WTC11 (cell line): ENCODE measurements around the gene GRM7. TPM values are rescaled to one million over a fixed set of nuclear protein-coding genes. Genes with fewer than 3 reads are reported as not detected.

Source experiments
- ATAC-seq: fragments of 200-7000 bp; cut with Tn5 transposase; 2 replicates; pipeline ENCODE4 v1.10.0; 2021; ENCODE audit warnings: mild to moderate bottlenecking, moderate library complexity
- CTCF ChIA-PET: fragments of 300-600 bp; sonication (Branson Sonifier 250); formaldehyde crosslinking; loops from one replicate; lab custom pipeline; 2021; ENCODE audit warnings: antibody characterized with exemption; lab: Charles Lee
- POLR2A ChIA-PET: fragments of 350-600 bp; sonication (Branson Sonifier 250); formaldehyde crosslinking; loops from one replicate; lab custom pipeline; 2021; ENCODE audit warnings: antibody characterized with exemption; lab: Charles Lee
- DNase-seq: peaks from one replicate; pipeline ENCODE4 v3.0.0; 2021; ENCODE audit warnings: low spot score
- H3K27ac Mint-ChIP-seq: 2 replicates; pipeline ENCODE4 v1.8.0; 2021; ENCODE audit warnings: mixed read lengths
- H3K27me3 Mint-ChIP-seq: 2 replicates; pipeline ENCODE4 v1.8.0; 2021; ENCODE audit warnings: low read depth, mild to moderate bottlenecking, moderate library complexity, mixed read lengths
- H3K36me3 Mint-ChIP-seq: 2 replicates; pipeline ENCODE4 v1.8.0; 2021; ENCODE audit warnings: mixed read lengths
- H3K4me1 Mint-ChIP-seq: 2 replicates; pipeline ENCODE4 v1.8.0; 2022; ENCODE audit warnings: mixed read lengths
- H3K4me3 Mint-ChIP-seq: 2 replicates; pipeline ENCODE4 v1.8.0; 2021; ENCODE audit warnings: mild to moderate bottlenecking, moderate library complexity, mixed read lengths
- H3K9me3 Mint-ChIP-seq: 2 replicates; pipeline ENCODE4 v1.8.0; 2021; ENCODE audit warnings: mixed read lengths
- E2F1 ChIP-seq: sonication (generic); formaldehyde crosslinking; IDR thresholded peaks from 2 replicates; pipeline ENCODE4 v1.8.0; 2022; ENCODE audit warnings: mild to moderate bottlenecking, missing genetic modification reagents
- IRF1 ChIP-seq: sonication (generic); formaldehyde crosslinking; IDR thresholded peaks from 2 replicates; pipeline ENCODE4 v1.8.0; 2023; ENCODE audit warnings: missing genetic modification reagents
- MAX ChIP-seq: sonication (generic); formaldehyde crosslinking; IDR thresholded peaks from 2 replicates; pipeline ENCODE4 v1.8.0; 2022; ENCODE audit warnings: mild to moderate bottlenecking, missing genetic modification reagents
- MYBL2 ChIP-seq: sonication (generic); formaldehyde crosslinking; IDR thresholded peaks from 2 replicates; pipeline ENCODE4 v1.8.1; 2023; ENCODE audit warnings: mild to moderate bottlenecking, moderate library complexity, missing genetic modification reagents
- NFATC4 ChIP-seq: fragments of 250-450 bp; sonication (Bioruptor Pico); IDR thresholded peaks from 2 replicates; pipeline ENCODE4 v1.9.0; 2021; ENCODE audit warnings: mild to moderate bottlenecking
- NFE2L1 ChIP-seq: sonication (generic); formaldehyde crosslinking; IDR thresholded peaks from 2 replicates; pipeline ENCODE4 v1.8.1; 2023; ENCODE audit warnings: missing genetic modification reagents
- TCF7 ChIP-seq: sonication (generic); formaldehyde crosslinking; IDR thresholded peaks from 2 replicates; pipeline ENCODE4 v1.8.0; 2022; ENCODE audit warnings: mild to moderate bottlenecking, low read depth, missing genetic modification reagents, moderate library complexity
- ZNF121 ChIP-seq: sonication (generic); formaldehyde crosslinking; IDR thresholded peaks from 2 replicates; pipeline ENCODE4 v1.8.0; 2023; ENCODE audit warnings: missing genetic modification reagents
- ZNF425 ChIP-seq: fragments of 250-450 bp; sonication (Bioruptor Pico); conservative IDR thresholded peaks from 2 replicates; pipeline ENCODE4 v1.9.0; 2021; ENCODE audit warnings: mild to moderate bottlenecking
- total RNA-seq: library from RNA; stranded (reverse); gene quantifications from 3 replicates; pipeline ENCODE4 v1.2.3, GENCODE V29; 2021
- TF ChIP-seq, protein P1 (sequence below): sonication (generic); formaldehyde crosslinking; IDR thresholded peaks from 2 replicates; pipeline ENCODE4 v1.8.0; 2023; ENCODE audit warnings: missing genetic modification reagents, mild to moderate bottlenecking, borderline replicate concordance

The GRM7 gene
- total RNA-seq, 1 experiment from 2014 or later, result 0.42 TPM

DNA sequence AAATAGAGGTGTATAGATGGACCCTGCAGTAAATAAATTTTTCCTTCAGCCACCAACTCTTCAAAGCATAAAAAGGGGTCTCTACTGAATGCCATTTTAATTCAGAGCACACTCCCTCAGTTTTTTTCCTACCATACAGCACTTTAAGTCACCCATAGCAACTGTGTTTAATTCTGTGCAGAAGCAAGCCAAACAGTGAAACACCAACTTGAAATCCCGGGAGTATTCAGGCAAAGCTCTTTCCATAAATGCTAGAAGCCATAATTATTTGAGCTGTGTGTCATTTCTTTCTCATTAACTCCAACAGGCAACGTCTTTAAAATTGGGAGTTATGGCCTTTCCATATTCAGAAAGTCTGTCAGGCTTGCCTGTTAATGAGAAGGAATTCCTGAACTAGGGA lies 562.1 kb downstream of the GRM7 start:
- H3K36me3 Mint-ChIP-seq, result no peaks in the 10 kb centered on the region
- H3K27me3 Mint-ChIP-seq, result no peaks in the 10 kb centered on the region
- H3K9me3 Mint-ChIP-seq, result peaks cover 4% of the 10 kb centered on the region; the same call in 1 of the 2 replicates
- H3K4me1 Mint-ChIP-seq, result 0 out of 2 replicates have a peak, but pooled peaks cover 2% of the 10 kb centered on the region
- ATAC-seq (no peak), DNase-seq (no peak)
- ChIA-PET CTCF (no interaction called here), POLR2A (no interaction called here)
- TF ChIP-seq, protein P1, sequence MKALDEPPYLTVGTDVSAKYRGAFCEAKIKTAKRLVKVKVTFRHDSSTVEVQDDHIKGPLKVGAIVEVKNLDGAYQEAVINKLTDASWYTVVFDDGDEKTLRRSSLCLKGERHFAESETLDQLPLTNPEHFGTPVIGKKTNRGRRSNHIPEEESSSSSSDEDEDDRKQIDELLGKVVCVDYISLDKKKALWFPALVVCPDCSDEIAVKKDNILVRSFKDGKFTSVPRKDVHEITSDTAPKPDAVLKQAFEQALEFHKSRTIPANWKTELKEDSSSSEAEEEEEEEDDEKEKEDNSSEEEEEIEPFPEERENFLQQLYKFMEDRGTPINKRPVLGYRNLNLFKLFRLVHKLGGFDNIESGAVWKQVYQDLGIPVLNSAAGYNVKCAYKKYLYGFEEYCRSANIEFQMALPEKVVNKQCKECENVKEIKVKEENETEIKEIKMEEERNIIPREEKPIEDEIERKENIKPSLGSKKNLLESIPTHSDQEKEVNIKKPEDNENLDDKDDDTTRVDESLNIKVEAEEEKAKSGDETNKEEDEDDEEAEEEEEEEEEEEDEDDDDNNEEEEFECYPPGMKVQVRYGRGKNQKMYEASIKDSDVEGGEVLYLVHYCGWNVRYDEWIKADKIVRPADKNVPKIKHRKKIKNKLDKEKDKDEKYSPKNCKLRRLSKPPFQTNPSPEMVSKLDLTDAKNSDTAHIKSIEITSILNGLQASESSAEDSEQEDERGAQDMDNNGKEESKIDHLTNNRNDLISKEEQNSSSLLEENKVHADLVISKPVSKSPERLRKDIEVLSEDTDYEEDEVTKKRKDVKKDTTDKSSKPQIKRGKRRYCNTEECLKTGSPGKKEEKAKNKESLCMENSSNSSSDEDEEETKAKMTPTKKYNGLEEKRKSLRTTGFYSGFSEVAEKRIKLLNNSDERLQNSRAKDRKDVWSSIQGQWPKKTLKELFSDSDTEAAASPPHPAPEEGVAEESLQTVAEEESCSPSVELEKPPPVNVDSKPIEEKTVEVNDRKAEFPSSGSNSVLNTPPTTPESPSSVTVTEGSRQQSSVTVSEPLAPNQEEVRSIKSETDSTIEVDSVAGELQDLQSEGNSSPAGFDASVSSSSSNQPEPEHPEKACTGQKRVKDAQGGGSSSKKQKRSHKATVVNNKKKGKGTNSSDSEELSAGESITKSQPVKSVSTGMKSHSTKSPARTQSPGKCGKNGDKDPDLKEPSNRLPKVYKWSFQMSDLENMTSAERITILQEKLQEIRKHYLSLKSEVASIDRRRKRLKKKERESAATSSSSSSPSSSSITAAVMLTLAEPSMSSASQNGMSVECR (CRISPR knock-in tag), result no peak
- TF ChIP-seq E2F1 (CRISPR knock-in tag) (no peak), MAX (CRISPR knock-in tag) (no peak), NFE2L1 (CRISPR knock-in tag) (no peak), MYBL2 (CRISPR knock-in tag) (no peak), ZNF425 (CRISPR knock-in tag) (no peak), NFATC4 (CRISPR knock-in tag) (no peak)
- no peak overlapping the region for H3K4me3 Mint-ChIP-seq
- H3K27ac Mint-ChIP-seq, result no peak overlapping the region

- DNase-seq (no peak), ATAC-seq (peak; percentile 94)
- Mint-ChIP-seq H3K4me1 (0 out of 2 replicates have a peak, but pooled peaks cover 2% of the 10 kb centered on the region), H3K27ac (no peak overlapping the region), H3K27me3 (no peaks in the 10 kb centered on the region), H3K9me3 (peaks cover 4% of the 10 kb centered on the region; the same call in 1 of the 2 replicates), H3K36me3 (no peaks in the 10 kb centered on the region), H3K4me3 (no peak overlapping the region)
- TF ChIP-seq IRF1, result no peak
- TF ChIP-seq ZNF121 (CRISPR knock-in tag), result 0 out of 2 replicates have a peak, but pooled peaks have one; percentile 23
- ChIA-PET CTCF (no interaction called here), POLR2A (no interaction called here)
Observed at GRCh38 chr3:7423995-7424394, 563.1 kb downstream of the GRM7 start.

DNA sequence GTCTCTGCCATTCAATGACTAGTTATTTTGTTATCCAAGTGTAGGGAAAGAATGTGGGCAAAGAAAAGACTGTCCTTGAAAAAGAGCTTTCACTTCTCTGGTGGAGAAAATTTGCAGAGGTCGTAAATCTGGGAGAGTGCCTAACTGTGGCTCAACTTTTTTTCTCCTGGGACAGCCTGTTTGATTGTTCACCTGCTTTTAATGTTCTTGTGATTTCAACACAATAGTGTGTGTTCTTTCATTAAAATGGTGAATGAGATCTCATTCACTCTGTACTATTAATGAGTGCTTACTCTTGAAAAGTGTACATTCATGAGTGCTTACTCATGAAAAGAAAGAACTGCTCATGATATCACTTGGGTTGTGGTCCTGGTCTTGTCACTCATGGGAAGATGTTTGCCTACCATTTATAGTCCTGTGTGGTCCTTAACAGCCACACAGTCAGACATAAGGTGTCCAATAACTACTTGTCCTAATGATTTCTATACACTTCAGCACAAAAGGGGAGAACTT lies 567.3 kb downstream of the GRM7 start:
- H3K27ac Mint-ChIP-seq, result no peak overlapping the region
- POLR2A ChIA-PET, result no interaction called here
- peaks cover 15% of the 10 kb centered on the region for H3K9me3 Mint-ChIP-seq
- TF ChIP-seq TCF7 (CRISPR knock-in tag), result no peak
- DNase-seq, result no peak
- H3K4me3 Mint-ChIP-seq, result no peak overlapping the region
- H3K4me1 Mint-ChIP-seq, result 0 out of 2 replicates have a peak, but pooled peaks cover 2% of the 10 kb centered on the region
- CTCF ChIA-PET, result no interaction called here
- H3K27me3 Mint-ChIP-seq, result no peaks in the 10 kb centered on the region
- no peak for ATAC-seq
- peaks cover 6% of the 10 kb centered on the region for H3K36me3 Mint-ChIP-seq
